Naive thymus-derived CD8-positive, alpha-beta T cell (primary cell): ENCODE results near the gene DZIP3. TPM values are rescaled to one million over a fixed set of nuclear protein-coding genes. Genes with fewer than 3 reads are reported as not detected.
A peak's percentile ranks its signal among the peaks of the same experiment; 100 is the strongest.
"Not testable (repeated sequence)": the region's sequence is repeated elsewhere in the genome, so short reads cannot be mapped to it uniquely, and the experiment has no call there.

Experiments
- ATAC-seq, 2 donors: fragments of 150-1000 bp; cut with Tn5 transposase in 1 of 2; sonication (Bioruptor Pico), chemical (Tn5 transposase) in 1 of 2; 1 replicate in 1 of 2; 2 replicates in 1 of 2; pipeline ENCODE4 v1.10.0; 2021; ENCODE audit warnings: mild to moderate bottlenecking in 2 of 2, moderate library complexity in 2 of 2
- POLR2A ChIA-PET: fragments of 350-600 bp; sonication (Branson Sonifier 250); formaldehyde crosslinking; loops from one replicate; lab custom pipeline; 2021; ENCODE audit warnings: antibody characterized with exemption; lab: Charles Lee
- DNase-seq, 10 donors: peaks; one replicate each; pipeline versions ENCODE4 v3.0.0 to v3.0.0-alpha.2; 2020 to 2022
- H3K27ac Mint-ChIP-seq, 10 donors: one replicate each; pipeline ENCODE4 v1.8.0; 2020 to 2022; ENCODE audit warnings: mild to moderate bottlenecking in 10 of 10, mixed read lengths in 10 of 10, moderate library complexity in 4 of 10, inconsistent platforms in 1 of 10
- H3K27me3 Mint-ChIP-seq, 5 donors: one replicate each; pipeline ENCODE4 v1.8.0; 2021 to 2022; ENCODE audit warnings: mixed read lengths in 5 of 5
- H3K36me3 Mint-ChIP-seq, 3 donors: one replicate each; pipeline ENCODE4 v1.8.0; 2020 to 2022; ENCODE audit warnings: mixed read lengths in 3 of 3, mild to moderate bottlenecking in 2 of 3, inconsistent platforms in 1 of 3
- H3K4me1 Mint-ChIP-seq, 4 donors: one replicate each; pipeline ENCODE4 v1.8.0; 2021 to 2022; ENCODE audit warnings: mixed read lengths in 4 of 4
- H3K4me3 Mint-ChIP-seq, 10 donors: one replicate each; pipeline ENCODE4 v1.8.0; 2020 to 2022; ENCODE audit warnings: mild to moderate bottlenecking in 10 of 10, mixed read lengths in 10 of 10, moderate library complexity in 6 of 10, inconsistent platforms in 1 of 10
- H3K9me3 Mint-ChIP-seq, 9 donors: one replicate each; pipeline ENCODE4 v1.8.0; 2020 to 2022; ENCODE audit warnings: mixed read lengths in 9 of 9, mild to moderate bottlenecking in 3 of 9, inconsistent platforms in 1 of 9, moderate library complexity in 1 of 9
- polyA plus RNA-seq, 3 donors: library from polyadenylated mRNA; unstranded; fragments of 300-500 nt; fragmentation: Illumina TruSeq; gene quantifications; one replicate each; pipeline ENCODE4 v1.2.3, GENCODE V29; 2021
- total RNA-seq, 8 experiments: library from RNA in 2 of 8; stranded (reverse) in 2 of 8; gene quantifications; one replicate each; pipeline ENCODE4 v1.2.3 and lab custom pipeline; 2021 to 2026

DZIP3 gene
- total and polyA plus RNA-seq, 5 experiments from 2014 or later = 8.9 to 22.5 (median 15.8) TPM

- ATAC-seq (peak; percentile 68 to 78), DNase-seq (peak in 9 of 10 donors; percentile 17 to 75 (median 50))
- POLR2A ChIA-PET = no interaction called here
- Mint-ChIP-seq H3K27me3 (no peaks in the 10 kb centered on the region), H3K27ac (peak overlapping the region in 2 of 10 donors; percentile 8 to 81), H3K4me3 (no peak overlapping the region), H3K36me3 (peaks cover 4 to 24% (median 17%) of the 10 kb centered on the region in 3 donors), H3K4me1 (peaks cover 0 to 8% (median 2%) of the 10 kb centered on the region in 4 donors), H3K9me3 (peaks cover 0 to 2% (median 0%) of the 10 kb centered on the region in 9 donors)
Measured at GRCh38 chr3:108662142-108662738, 72.7 kb downstream of the DZIP3 start.

- Mint-ChIP-seq H3K27me3 (no peaks in the 10 kb centered on the region), H3K4me3 (no peak overlapping the region), H3K4me1 (peaks cover 0 to 10% (median 2%) of the 10 kb centered on the region in 4 donors), H3K36me3 (peaks cover 4 to 35% (median 22%) of the 10 kb centered on the region in 3 donors), H3K27ac (no peak overlapping the region), H3K9me3 (peaks cover 0 to 2% (median 0%) of the 10 kb centered on the region in 9 donors)
- DNase-seq (peak in 1 of 10 donors; percentile 45), ATAC-seq (no peak)
- POLR2A ChIA-PET = no interaction called here
Measured at GRCh38 chr3:108664266-108664665, 74.7 kb downstream of the DZIP3 start.

- Mint-ChIP-seq H3K4me3 (no peak overlapping the region), H3K4me1 (peaks cover 0 to 8% (median 1%) of the 10 kb centered on the region in 4 donors), H3K36me3 (peaks cover 4 to 48% (median 41%) of the 10 kb centered on the region in 3 donors), H3K27ac (no peak overlapping the region), H3K9me3 (no peaks in the 10 kb centered on the region), H3K27me3 (no peaks in the 10 kb centered on the region)
- POLR2A ChIA-PET = interaction anchor here (0.5 kb wide), 1 partner anchor 841 kb away, joined by 4 read pairs; no protein-coding TSS in a partner anchor
- ATAC-seq (no peak), DNase-seq (no peak)
Measured at GRCh38 chr3:108667312-108667711, 77.8 kb downstream of the DZIP3 start.

GRCh38 chr3:108669208-108669607 lies 79.7 kb downstream of the DZIP3 start:
- DNase-seq (no peak), ATAC-seq (no peak)
- peaks cover 0 to 8% (median 1%) of the 10 kb centered on the region in 4 donors for H3K4me1 Mint-ChIP-seq
- peak overlapping the region in 1 of 10 donors; percentile 2 for H3K27ac Mint-ChIP-seq
- peaks cover 0 to 46% (median 38%) of the 10 kb centered on the region in 3 donors for H3K36me3 Mint-ChIP-seq
- POLR2A ChIA-PET = interaction anchor here (1.1 kb wide), 1 partner anchor 79 kb away, joined by 3 read pairs; the partner anchor contains the start of genes CIP2A and DZIP3
- H3K27me3 Mint-ChIP-seq = no peaks in the 10 kb centered on the region
- no peaks in the 10 kb centered on the region for H3K9me3 Mint-ChIP-seq
- no peak overlapping the region for H3K4me3 Mint-ChIP-seq

- Mint-ChIP-seq H3K27me3 (no peaks in the 10 kb centered on the region), H3K9me3 (no peaks in the 10 kb centered on the region), H3K27ac (no peak overlapping the region), H3K36me3 (peaks cover 11 to 51% (median 41%) of the 10 kb centered on the region in 3 donors), H3K4me1 (peaks cover 0 to 5% (median 0%) of the 10 kb centered on the region in 4 donors), H3K4me3 (no peak overlapping the region)
- POLR2A ChIA-PET = no interaction called here
- DNase-seq (no peak), ATAC-seq (no peak)
Measured at GRCh38 chr3:108672701-108673100, 83.2 kb downstream of the DZIP3 start.

- Mint-ChIP-seq H3K27ac (peak overlapping the region in 1 of 10 donors; percentile 35), H3K27me3 (no peaks in the 10 kb centered on the region), H3K9me3 (no peaks in the 10 kb centered on the region), H3K4me1 (peaks cover 0 to 5% (median 0%) of the 10 kb centered on the region in 4 donors), H3K4me3 (no peak overlapping the region), H3K36me3 (peaks cover 17 to 55% (median 43%) of the 10 kb centered on the region in 3 donors)
- no peak for ATAC-seq
- no peak for DNase-seq
- POLR2A ChIA-PET = no interaction called here
Measured at GRCh38 chr3:108673988-108674661, 84.6 kb downstream of the DZIP3 start.

GRCh38 chr3:108677811-108678210 lies 88.3 kb downstream of the DZIP3 start:
- Mint-ChIP-seq H3K27ac (no peak overlapping the region), H3K4me3 (no peak overlapping the region), H3K9me3 (no peaks in the 10 kb centered on the region), H3K36me3 (peaks cover 20 to 50% (median 47%) of the 10 kb centered on the region in 3 donors), H3K4me1 (no peaks in the 10 kb centered on the region), H3K27me3 (no peaks in the 10 kb centered on the region)
- ATAC-seq = no peak
- DNase-seq = no peak
- POLR2A ChIA-PET = no interaction called here

- H3K27me3 Mint-ChIP-seq, H3K27ac Mint-ChIP-seq, H3K4me3 Mint-ChIP-seq, DNase-seq, ATAC-seq, H3K4me1 Mint-ChIP-seq, POLR2A ChIA-PET: not testable (repeated sequence)
- peaks cover 0 to 15% (median 10%) of the 10 kb centered on the region in 9 donors for H3K9me3 Mint-ChIP-seq
- peaks cover 38 to 68% (median 67%) of the 10 kb centered on the region in 3 donors for H3K36me3 Mint-ChIP-seq
Measured at GRCh38 chr3:108692286-108692685, 102.8 kb downstream of the DZIP3 start.

GRCh38 chr3:108698461-108698860 lies 108.9 kb downstream of the DZIP3 start:
- no peak overlapping the region for H3K4me3 Mint-ChIP-seq
- DNase-seq = no peak
- H3K36me3 Mint-ChIP-seq = peaks cover 18 to 33% (median 28%) of the 10 kb centered on the region in 3 donors
- no peak for ATAC-seq
- peak overlapping the region in 2 of 10 donors; percentile 0 to 53 for H3K27ac Mint-ChIP-seq
- H3K9me3 Mint-ChIP-seq = peaks cover 9 to 28% (median 11%) of the 10 kb centered on the region in 9 donors
- H3K4me1 Mint-ChIP-seq = no peaks in the 10 kb centered on the region
- POLR2A ChIA-PET = no interaction called here
- no peaks in the 10 kb centered on the region for H3K27me3 Mint-ChIP-seq

- peaks cover 11 to 40% (median 15%) of the 10 kb centered on the region in 9 donors for H3K9me3 Mint-ChIP-seq
- peaks cover 0 to 38% (median 24%) of the 10 kb centered on the region in 3 donors for H3K36me3 Mint-ChIP-seq
- H3K4me1 Mint-ChIP-seq = no peaks in the 10 kb centered on the region
- H3K4me3 Mint-ChIP-seq = no peak overlapping the region
- POLR2A ChIA-PET = interaction anchor here (0.9 kb wide), 1 partner anchor 169 kb away, joined by 3 read pairs; no protein-coding TSS in a partner anchor
- ATAC-seq (no peak), DNase-seq (no peak)
- peaks cover 0 to 3% (median 0%) of the 10 kb centered on the region in 5 donors for H3K27me3 Mint-ChIP-seq
- no peak overlapping the region for H3K27ac Mint-ChIP-seq
Measured at GRCh38 chr3:108705045-108705444, 115.5 kb downstream of the DZIP3 start.

- ATAC-seq (no peak), DNase-seq (no peak)
- POLR2A ChIA-PET = no interaction called here
- Mint-ChIP-seq H3K4me3 (no peak overlapping the region), H3K27ac (no peak overlapping the region), H3K36me3 (no peaks in the 10 kb centered on the region), H3K9me3 (no peaks in the 10 kb centered on the region), H3K4me1 (no peaks in the 10 kb centered on the region), H3K27me3 (peaks cover 0 to 2% (median 0%) of the 10 kb centered on the region in 5 donors)
Measured at GRCh38 chr3:108713009-108713516, 123.5 kb downstream of the DZIP3 start.

GRCh38 chr3:108713816-108714215 lies 124.3 kb downstream of the DZIP3 start:
- Mint-ChIP-seq H3K27me3 (peaks cover 0 to 2% (median 0%) of the 10 kb centered on the region in 5 donors), H3K36me3 (no peaks in the 10 kb centered on the region), H3K4me1 (no peaks in the 10 kb centered on the region), H3K4me3 (no peak overlapping the region), H3K27ac (no peak overlapping the region), H3K9me3 (no peaks in the 10 kb centered on the region)
- DNase-seq (no peak), ATAC-seq (no peak)
- POLR2A ChIA-PET = no interaction called here

- DNase-seq (no peak), ATAC-seq (no peak)
- H3K27me3 Mint-ChIP-seq = peaks cover 0 to 2% (median 0%) of the 10 kb centered on the region in 5 donors
- peaks cover 0 to 2% (median 0%) of the 10 kb centered on the region in 4 donors for H3K4me1 Mint-ChIP-seq
- POLR2A ChIA-PET = no interaction called here
- peaks cover 0 to 8% (median 4%) of the 10 kb centered on the region in 9 donors for H3K9me3 Mint-ChIP-seq
- H3K36me3 Mint-ChIP-seq = no peaks in the 10 kb centered on the region
- H3K4me3 Mint-ChIP-seq = no peak overlapping the region
- H3K27ac Mint-ChIP-seq = peak overlapping the region in 1 of 10 donors; percentile 38
Measured at GRCh38 chr3:108718454-108718853, 128.9 kb downstream of the DZIP3 start.
